DND-41 (cell line): ENCODE results near the gene PFDN1.

ENCODE experiments used
- ATAC-seq: fragments of 200-7000 bp; cut with Tn5 transposase; 3 replicates; pipeline ENCODE4 v1.9.1; 2021; ENCODE audit warnings: low read depth; ENCODE audit not compliant: insufficient read depth
- DNase-seq: peaks from one replicate; pipeline ENCODE4 v3.0.0-alpha.2; 2020
- H2AFZ ChIP-seq: 2 replicates; pipeline ENCODE4 v1.6.0; 2012; ENCODE audit warnings: low read depth, low read length
- H3K27ac ChIP-seq: 2 replicates; pipeline ENCODE4 v1.5.1; 2012; ENCODE audit warnings: low read length, inconsistent platforms
- H3K27me3 ChIP-seq: fragments of 200-600 bp; sonication (generic); 2 replicates; pipeline ENCODE4 v1.6.0; 2012; ENCODE audit warnings: low read length, mild to moderate bottlenecking, inconsistent platforms; ENCODE audit not compliant: insufficient read depth, poor library complexity
- H3K36me3 ChIP-seq: 2 replicates; pipeline ENCODE4 v1.5.1; 2012; ENCODE audit warnings: low read length, inconsistent platforms; ENCODE audit not compliant: insufficient read depth
- H3K4me1 ChIP-seq: 2 replicates; pipeline ENCODE4 v1.5.1; 2012; ENCODE audit warnings: mild to moderate bottlenecking, low read length; ENCODE audit not compliant: insufficient read depth
- H3K4me2 ChIP-seq: 2 replicates; pipeline ENCODE4 v1.6.0; 2012; ENCODE audit warnings: mild to moderate bottlenecking, moderate library complexity, low read length, inconsistent platforms; ENCODE audit not compliant: insufficient read depth
- H3K4me3 ChIP-seq, 2 experiments: fragments of 200-600 bp in 1 of 2; shearing (Covaris generic) in 1 of 2; 2 replicates each; pipeline ENCODE4 v1.5.1; 2012 to 2016; ENCODE audit warnings: inconsistent platforms in 2 of 2, low read length in 2 of 2, mild to moderate bottlenecking in 2 of 2, low read depth in 1 of 2, moderate library complexity in 1 of 2
- H3K79me2 ChIP-seq: 2 replicates; pipeline ENCODE4 v1.6.0; 2012; ENCODE audit warnings: low read length, inconsistent platforms; ENCODE audit not compliant: insufficient read depth
- H3K9ac ChIP-seq: 2 replicates; pipeline ENCODE4 v1.6.0; 2012; ENCODE audit warnings: low read depth, mild to moderate bottlenecking, inconsistent platforms, low read length, moderate library complexity
- H3K9me3 ChIP-seq: 2 replicates; pipeline ENCODE4 v1.5.1; 2012; ENCODE audit warnings: low read length, moderate library complexity, mild to moderate bottlenecking, inconsistent platforms; ENCODE audit not compliant: insufficient read depth, severe bottlenecking
- H4K20me1 ChIP-seq: 2 replicates; pipeline ENCODE4 v1.6.0; 2012; ENCODE audit warnings: low read length; ENCODE audit not compliant: insufficient read depth
- CTCF ChIP-seq: IDR thresholded peaks from 2 replicates; pipeline ENCODE4 v1.5.1; 2012; ENCODE audit warnings: borderline replicate concordance, low read length, moderate library complexity, mild to moderate bottlenecking; ENCODE audit not compliant: poor library complexity, severe bottlenecking; ENCODE audit errors: extremely low read depth
- EZH2 ChIP-seq: IDR thresholded peaks from 3 replicates; pipeline ENCODE4 v1.6.1; 2012; ENCODE audit warnings: borderline replicate concordance, low read depth, mild to moderate bottlenecking, moderate library complexity, low read length, inconsistent platforms; ENCODE audit not compliant: severe bottlenecking

Gene PFDN1

DNA sequence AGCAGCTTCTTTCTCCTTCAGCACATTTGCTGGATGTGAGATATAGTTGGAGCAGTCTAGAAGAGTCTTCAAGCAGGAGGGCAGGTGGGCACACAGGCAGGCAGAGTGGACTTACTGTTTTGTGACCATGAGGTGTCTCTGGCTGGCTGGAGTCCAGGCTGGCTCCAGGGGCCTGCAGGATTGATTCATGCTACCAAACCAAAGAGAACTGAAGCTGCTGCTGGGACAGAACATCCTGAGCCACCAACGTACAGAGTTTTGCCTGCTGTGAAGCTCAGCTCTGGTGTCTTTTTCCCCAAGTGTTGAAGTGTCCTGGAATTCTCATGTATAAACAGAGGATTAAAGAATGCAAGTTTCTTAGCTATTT, 82.2 kb downstream of the PFDN1 start:
- Histone ChIP-seq H3K4me3 (no peak overlapping the region), H2AFZ (no peak overlapping the region), H4K20me1 (no peaks in the 10 kb centered on the region), H3K27ac (no peak overlapping the region), H3K4me2 (no peak overlapping the region), H3K9ac (no peak overlapping the region), H3K4me1 (no peaks in the 10 kb centered on the region), H3K36me3 (no peaks in the 10 kb centered on the region), H3K27me3 (no peaks in the 10 kb centered on the region), H3K79me2 (no peaks in the 10 kb centered on the region), H3K9me3 (no peaks in the 10 kb centered on the region)
- ATAC-seq (no peak), DNase-seq (no peak)
- TF ChIP-seq CTCF: no peak
- no peak for TF ChIP-seq EZH2

DNA sequence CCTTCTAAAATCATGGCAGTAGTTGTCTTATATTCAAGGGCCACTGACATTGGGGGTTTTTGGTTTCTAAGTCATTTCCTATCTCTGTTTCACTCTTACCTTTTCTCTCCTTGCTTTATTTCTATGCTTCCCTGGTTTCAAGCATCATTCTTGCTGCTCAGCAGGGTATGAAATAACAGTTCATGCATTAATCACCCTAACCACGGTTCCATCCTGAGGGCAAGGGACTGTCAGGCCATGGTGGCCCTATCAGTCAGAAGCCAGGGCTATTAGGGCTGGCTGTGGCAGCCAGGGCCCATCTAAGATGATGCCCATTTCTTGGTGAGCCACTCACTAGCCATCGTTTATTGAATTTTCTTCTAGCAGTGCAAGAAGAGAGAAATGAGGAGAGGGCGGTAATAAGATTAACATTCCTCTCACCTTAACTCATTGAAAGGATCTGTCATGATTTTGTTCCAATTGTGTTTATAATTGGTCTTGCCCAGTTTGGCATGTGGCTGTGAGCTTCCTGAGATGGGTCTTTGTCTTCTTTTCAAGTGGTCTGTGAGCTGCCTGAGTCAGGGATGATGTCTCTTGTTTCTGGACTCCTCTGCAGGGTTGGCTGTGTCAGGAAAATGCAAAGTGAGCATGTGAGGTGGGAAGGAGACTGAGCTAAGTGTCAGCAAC, 82.7 kb downstream of the PFDN1 start:
- no peak overlapping the region for H3K4me3 ChIP-seq
- ATAC-seq: no peak

GRCh38 chr5:140219068-140219991, 83.6 kb downstream of the PFDN1 start:
- Histone ChIP-seq H4K20me1 (peaks cover 6% of the 10 kb centered on the region; the same call in 1 of the 2 replicates), H3K9ac (no peak overlapping the region), H2AFZ (no peak overlapping the region), H3K4me3 (no peak overlapping the region), H3K27me3 (no peaks in the 10 kb centered on the region), H3K9me3 (no peaks in the 10 kb centered on the region), H3K27ac (no peak overlapping the region), H3K4me1 (peaks cover 3% of the 10 kb centered on the region; the same call in 1 of the 2 replicates), H3K79me2 (no peaks in the 10 kb centered on the region), H3K36me3 (no peaks in the 10 kb centered on the region), H3K4me2 (no peak overlapping the region)
- DNase-seq: no peak
- ATAC-seq: no peak
- TF ChIP-seq EZH2 (no peak), CTCF (no peak)

More for the DNA sequence above, 82.7 kb downstream of the PFDN1 start:
- Histone ChIP-seq H3K9me3 (no peaks in the 10 kb centered on the region), H2AFZ (no peak overlapping the region), H3K27ac (no peak overlapping the region), H3K4me1 (no peaks in the 10 kb centered on the region), H4K20me1 (no peaks in the 10 kb centered on the region), H3K4me2 (no peak overlapping the region), H3K36me3 (no peaks in the 10 kb centered on the region), H3K27me3 (no peaks in the 10 kb centered on the region), H3K9ac (no peak overlapping the region), H3K79me2 (no peaks in the 10 kb centered on the region)
- TF ChIP-seq EZH2 (no peak), CTCF (no peak)
- no peak for DNase-seq
